Caco-2 (cell line): ENCODE data around the gene RHOBTB1. TPM values are rescaled to one million over a fixed set of nuclear protein-coding genes. Genes with fewer than 3 reads are reported as not detected.

Experiments
- BruUV-seq: library from RNA; stranded (reverse); fragments of 400-500 nt; replicated peaks from 2 replicates; lab custom pipeline; 2021; lab: Mats Ljungman, UMichigan
- CTCF ChIA-PET: fragments of 300-600 bp; sonication (Branson Sonifier 250); formaldehyde crosslinking; loops from one replicate; lab custom pipeline; 2022; ENCODE audit warnings: antibody characterized with exemption; lab: Charles Lee
- POLR2A ChIA-PET: fragments of 300-600 bp; sonication (Branson Sonifier 250); formaldehyde crosslinking; loops from one replicate; lab custom pipeline; 2022; ENCODE audit warnings: antibody characterized with exemption; lab: Charles Lee
- DNase-seq, 2 experiments: peaks; one replicate each; pipeline versions ENCODE4 v3.0.0 to v3.0.0-alpha.2; 2020 to 2022
- H3K27me3 ChIP-seq: replicated peaks from 2 replicates; pipeline ENCODE4 v1.6.0; 2011; ENCODE audit warnings: low read length; ENCODE audit not compliant: control insufficient read depth, insufficient read depth
- H3K36me3 ChIP-seq: 2 replicates; pipeline ENCODE4 v1.5.1; 2011; ENCODE audit warnings: low read length; ENCODE audit not compliant: control insufficient read depth, insufficient read depth
- H3K4me1 ChIP-seq: fragments of 250-450 bp; sonication (Bioruptor Pico); 2 replicates; pipeline ENCODE4 v1.5.1; 2020; ENCODE audit warnings: mild to moderate bottlenecking
- H3K4me3 ChIP-seq: 2 replicates; pipeline ENCODE4 v1.5.1; 2011; ENCODE audit warnings: low read depth, mild to moderate bottlenecking, control low read depth, low read length
- H3K9me3 ChIP-seq: fragments of 250-450 bp; sonication (Bioruptor Pico); 2 replicates; pipeline ENCODE4 v1.5.1; 2020; ENCODE audit warnings: mild to moderate bottlenecking, moderate library complexity
- H3K27ac Mint-ChIP-seq: one replicate; pipeline ENCODE4 v1.8.0; 2022; ENCODE audit warnings: mixed read lengths; ENCODE audit not compliant: unreplicated experiment
- H3K27me3 Mint-ChIP-seq: one replicate; pipeline ENCODE4 v1.8.0; 2022; ENCODE audit warnings: mixed read lengths; ENCODE audit not compliant: insufficient read depth, unreplicated experiment
- H3K36me3 Mint-ChIP-seq: one replicate; pipeline ENCODE4 v1.8.0; 2022; ENCODE audit warnings: mild to moderate bottlenecking, mixed read lengths; ENCODE audit not compliant: insufficient read depth, unreplicated experiment
- H3K4me1 Mint-ChIP-seq: one replicate; pipeline ENCODE4 v1.8.0; 2022; ENCODE audit warnings: low read depth, mixed read lengths; ENCODE audit not compliant: unreplicated experiment
- H3K4me3 Mint-ChIP-seq: one replicate; pipeline ENCODE4 v1.8.0; 2022; ENCODE audit warnings: mild to moderate bottlenecking, moderate library complexity, mixed read lengths; ENCODE audit not compliant: unreplicated experiment
- H3K9me3 Mint-ChIP-seq: one replicate; pipeline ENCODE4 v1.8.0; 2022; ENCODE audit warnings: mixed read lengths; ENCODE audit not compliant: unreplicated experiment
- CTCF ChIP-seq, 2 experiments: fragments of 200-600 bp in 1 of 2; IDR thresholded peaks; 1 replicate in 1 of 2; 2 replicates in 1 of 2; pipeline versions ENCODE4 v1.5.1 to v1.8.0; 2011 to 2022; ENCODE audit warnings: antibody characterized with exemption in 1 of 2, control low read depth in 1 of 2, inconsistent platforms in 1 of 2, low read depth in 1 of 2, low read length in 1 of 2, mild to moderate bottlenecking in 1 of 2, moderate library complexity in 1 of 2; ENCODE audit not compliant: insufficient read depth in 1 of 2, severe bottlenecking in 1 of 2, unreplicated experiment in 1 of 2
- intact Hi-C: fragments of 100-400 bp; cut with micrococcal nuclease; formaldehyde crosslinking; loops from one replicate; pipeline ENCODE4 v1.10.0; 2022; ENCODE audit not compliant: unreplicated experiment
- total RNA-seq: library from RNA; stranded (reverse); gene quantifications from 2 replicates; pipeline ENCODE4 v1.2.3, GENCODE V29; 2022

The RHOBTB1 gene
- total RNA-seq, 1 experiment from 2014 or later = 19.9 TPM

GRCh38 chr10:60967260-60967659 lies 23.3 kb upstream of the RHOBTB1 start:
- Mint-ChIP-seq H3K27ac (no peak overlapping the region), H3K4me1 (no peaks in the 10 kb centered on the region), H3K27me3 (peaks cover 2% of the 10 kb centered on the region), H3K36me3 (peaks cover 5% of the 10 kb centered on the region), H3K4me3 (no peak overlapping the region), H3K9me3 (no peaks in the 10 kb centered on the region)
- intact Hi-C loops = loop anchor here (10.0 kb wide), 1 partner anchor 522 kb away; no protein-coding TSS in a partner anchor
- POLR2A ChIA-PET = no interaction called here
- Histone ChIP-seq H3K9me3 (no peaks in the 10 kb centered on the region), H3K36me3 (no peaks in the 10 kb centered on the region), H3K4me1 (no peaks in the 10 kb centered on the region), H3K27me3 (no peaks in the 10 kb centered on the region), H3K4me3 (no peak overlapping the region)
- no peak for DNase-seq
- no TSS peak for BruUV-seq
- CTCF ChIA-PET = interaction anchor here (0.7 to 1.2 kb wide), 3 partner anchors 147 to 357 kb away, joined by 3 to 7 read pairs (median 3); no protein-coding TSS in a partner anchor
- TF ChIP-seq CTCF (IDR thresholded peaks at IDR 0.05; ENCODE audit: insufficient read depth in 1 of 2, low read depth in 1 of 2, low read length in 1 of 2, severe bottlenecking in 1 of 2, unreplicated experiment in 1 of 2) = no peak

- POLR2A ChIA-PET = no interaction called here
- intact Hi-C loops = loop anchor here (10.0 kb wide), 1 partner anchor 521 kb away; no protein-coding TSS in a partner anchor
- H3K36me3 Mint-ChIP-seq = no peaks in the 10 kb centered on the region
- Histone ChIP-seq H3K4me1 (no peaks in the 10 kb centered on the region), H3K4me3 (no peak overlapping the region), H3K36me3 (no peaks in the 10 kb centered on the region), H3K27me3 (no peaks in the 10 kb centered on the region), H3K9me3 (no peaks in the 10 kb centered on the region)
- H3K9me3 Mint-ChIP-seq = no peaks in the 10 kb centered on the region
- CTCF ChIA-PET = no interaction called here
- H3K4me3 Mint-ChIP-seq = no peak overlapping the region
- DNase-seq = no peak
- no peaks in the 10 kb centered on the region for H3K4me1 Mint-ChIP-seq
- peaks cover 2% of the 10 kb centered on the region for H3K27me3 Mint-ChIP-seq
- TF ChIP-seq CTCF (IDR thresholded peaks at IDR 0.05; ENCODE audit: insufficient read depth in 1 of 2, low read depth in 1 of 2, low read length in 1 of 2, severe bottlenecking in 1 of 2, unreplicated experiment in 1 of 2) = no peak
- H3K27ac Mint-ChIP-seq = no peak overlapping the region
- no TSS peak for BruUV-seq
Observed at GRCh38 chr10:60965696-60966095, 21.7 kb upstream of the RHOBTB1 start.

GRCh38 chr10:60964257-60965235 lies 20.6 kb upstream of the RHOBTB1 start:
- DNase-seq = peak; percentile 70 to 78
- peaks cover 2% of the 10 kb centered on the region for H3K27me3 Mint-ChIP-seq
- H3K36me3 Mint-ChIP-seq = no peaks in the 10 kb centered on the region
- H3K4me1 Mint-ChIP-seq = no peaks in the 10 kb centered on the region
- TF ChIP-seq CTCF (IDR thresholded peaks at IDR 0.05; ENCODE audit: insufficient read depth in 1 of 2, low read depth in 1 of 2, low read length in 1 of 2, severe bottlenecking in 1 of 2, unreplicated experiment in 1 of 2) = peak; percentile 96 to 98
- Histone ChIP-seq H3K27me3 (no peaks in the 10 kb centered on the region), H3K9me3 (no peaks in the 10 kb centered on the region), H3K4me1 (no peaks in the 10 kb centered on the region), H3K36me3 (no peaks in the 10 kb centered on the region), H3K4me3 (no peak overlapping the region)
- intact Hi-C loops = loop anchor here (1.0 to 10.0 kb wide), 6 partner anchors 81 to 520 kb away; no protein-coding TSS in a partner anchor
- H3K27ac Mint-ChIP-seq = no peak overlapping the region
- no TSS peak for BruUV-seq
- ChIA-PET CTCF (interaction anchor here (0.7 to 1.3 kb wide), 5 partner anchors 46 to 148 kb away, joined by 3 to 4 read pairs (median 4); no protein-coding TSS in a partner anchor), POLR2A (no interaction called here)
- no peak overlapping the region for H3K4me3 Mint-ChIP-seq
- H3K9me3 Mint-ChIP-seq = no peaks in the 10 kb centered on the region
